ENCODE measurements around the gene ENOX2.

ENOX2 gene

DNA sequence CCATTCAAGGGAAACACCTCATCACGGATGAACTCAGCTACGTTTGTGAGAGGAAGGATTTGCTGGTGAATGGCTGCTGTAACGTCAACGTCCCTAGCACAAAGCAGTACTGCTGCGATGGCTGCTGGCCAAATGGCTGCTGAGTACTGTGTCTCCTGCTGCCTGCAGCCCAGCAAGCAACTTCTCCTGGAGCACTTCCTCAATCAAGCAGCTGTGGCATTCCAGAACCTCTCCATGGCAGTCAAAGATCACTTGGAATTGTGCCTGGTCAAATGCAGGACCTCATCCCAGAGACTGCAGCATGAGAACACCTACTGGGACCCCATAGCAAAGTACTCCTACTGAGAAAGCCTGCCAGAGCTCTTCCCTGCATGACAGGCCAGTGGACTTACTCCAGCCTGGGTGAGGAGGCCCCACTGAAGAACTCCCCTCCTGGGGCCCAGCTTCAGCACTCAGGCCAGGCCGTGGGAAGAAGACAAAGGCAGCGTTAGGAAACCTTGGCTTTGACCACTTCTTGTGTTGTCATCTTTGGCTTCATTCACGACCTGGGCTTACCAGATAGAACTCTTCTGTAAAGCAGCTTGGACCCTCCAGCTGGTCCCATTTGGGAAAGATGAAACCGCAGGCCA is 256.9 kb downstream of the ENOX2 start:
- Histone ChIP-seq H4K12ac (ENCODE audit: low read depth, low read length) (no peak overlapping the region), H3K36me3 (ENCODE audit: control insufficient read depth in 1 of 2, insufficient read depth in 2 of 2, low read length in 2 of 2) (peaks cover 0 to 2% of the 10 kb centered on the region in 2 experiments), H3K18ac (ENCODE audit: low read length) (no peak overlapping the region), H3K79me1 (ENCODE audit: low read length) (no peaks in the 10 kb centered on the region), H3K27ac (ENCODE audit: low read depth, low read length) (no peak overlapping the region), H3K4me3 (ENCODE audit: low read depth, low read length) (no peak overlapping the region), H3K27me3 (ENCODE audit: insufficient read depth, low read length) (no peaks in the 10 kb centered on the region), H3K9me3 (ENCODE audit: insufficient read depth, low read depth, low read length) (no peaks in the 10 kb centered on the region), H2AFZ (ENCODE audit: insufficient read depth, low read length, poor library complexity) (no peak overlapping the region), H4K91ac (ENCODE audit: low read depth, low read length) (no peak overlapping the region), H3K9ac (ENCODE audit: low read length) (no peak overlapping the region), H3K4ac (ENCODE audit: low read depth, low read length) (no peak overlapping the region), H2AK5ac (ENCODE audit: low read length) (no peak overlapping the region), H2BK12ac (ENCODE audit: low read length) (no peak overlapping the region), H3K4me2 (ENCODE audit: low read length) (no peak overlapping the region), H4K8ac (ENCODE audit: low read depth, low read length) (no peak overlapping the region), H3K4me1 (ENCODE audit: control insufficient read depth in 1 of 2, insufficient read depth in 2 of 2, low read length in 2 of 2) (no peaks in the 10 kb centered on the region), H2BK5ac (ENCODE audit: low read depth, low read length, poor library complexity) (no peak overlapping the region), H3K14ac (ENCODE audit: low read length) (no peak overlapping the region), H3K79me2 (ENCODE audit: control insufficient read depth, insufficient read depth, low read length, poor library complexity) (no peaks in the 10 kb centered on the region), H2BK120ac (ENCODE audit: insufficient read depth, low read length, poor library complexity) (no peak overlapping the region), H3K23ac (ENCODE audit: low read length) (no peak overlapping the region)
- WGBS (ENCODE audit: extremely low coverage, insufficient coverage, insufficient read length), result no CpG with 5 or more reads among the region's 9 CpGs
- DNase-seq, result no peak

- no peaks in the 10 kb centered on the region for H3K9me3 ChIP-seq (ENCODE audit: insufficient read depth, low read depth, low read length)
- H3K23ac ChIP-seq (ENCODE audit: low read length), result no peak overlapping the region
- H3K9ac ChIP-seq (ENCODE audit: low read length), result no peak overlapping the region
- no peak overlapping the region for H3K27ac ChIP-seq (ENCODE audit: low read depth, low read length)
- no peak overlapping the region for H4K12ac ChIP-seq (ENCODE audit: low read depth, low read length)
- peak in 1 of 2 donors; percentile 53 for DNase-seq
- H2BK120ac ChIP-seq (ENCODE audit: insufficient read depth, low read length, poor library complexity), result no peak overlapping the region
- H4K91ac ChIP-seq (ENCODE audit: low read depth, low read length), result no peak overlapping the region
- no peak overlapping the region for H3K14ac ChIP-seq (ENCODE audit: low read length)
- no peaks in the 10 kb centered on the region for H3K79me2 ChIP-seq (ENCODE audit: control insufficient read depth, insufficient read depth, low read length, poor library complexity)
- WGBS (ENCODE audit: extremely low coverage, insufficient coverage, insufficient read length), result no CpG with 5 or more reads among the region's 3 CpGs
- no peak overlapping the region for H3K4me3 ChIP-seq (ENCODE audit: low read depth, low read length)
- no peak overlapping the region for H3K4me2 ChIP-seq (ENCODE audit: low read length)
- H2BK5ac ChIP-seq (ENCODE audit: low read depth, low read length, poor library complexity), result no peak overlapping the region
- H4K8ac ChIP-seq (ENCODE audit: low read depth, low read length), result no peak overlapping the region
- no peak overlapping the region for H3K18ac ChIP-seq (ENCODE audit: low read length)
- H3K27me3 ChIP-seq (ENCODE audit: insufficient read depth, low read length), result no peaks in the 10 kb centered on the region
- H2AK5ac ChIP-seq (ENCODE audit: low read length), result no peak overlapping the region
- no peaks in the 10 kb centered on the region for H3K79me1 ChIP-seq (ENCODE audit: low read length)
- no peaks in the 10 kb centered on the region for H3K4me1 ChIP-seq (ENCODE audit: control insufficient read depth in 1 of 2, insufficient read depth in 2 of 2, low read length in 2 of 2)
- no peak overlapping the region for H2AFZ ChIP-seq (ENCODE audit: insufficient read depth, low read length, poor library complexity)
- H3K4ac ChIP-seq (ENCODE audit: low read depth, low read length), result no peak overlapping the region
- H3K36me3 ChIP-seq (ENCODE audit: control insufficient read depth in 1 of 2, insufficient read depth in 2 of 2, low read length in 2 of 2), result no peaks in the 10 kb centered on the region
- H2BK12ac ChIP-seq (ENCODE audit: low read length), result no peak overlapping the region
Measured at GRCh38 chrX:130637591-130637990, 265.4 kb downstream of the ENOX2 start.

- H3K18ac ChIP-seq (ENCODE audit: low read length), result no peak overlapping the region
- no peaks in the 10 kb centered on the region for H3K36me3 ChIP-seq (ENCODE audit: control insufficient read depth in 1 of 2, insufficient read depth in 2 of 2, low read length in 2 of 2)
- H3K9ac ChIP-seq (ENCODE audit: low read length), result no peak overlapping the region
Measured at GRCh38 chrX:130636277-130636676, 266.7 kb downstream of the ENOX2 start.

GRCh38 chrX:130631011-130631410 is 272.0 kb downstream of the ENOX2 start:
- no peak overlapping the region for H4K91ac ChIP-seq (ENCODE audit: low read depth, low read length)
- H3K27me3 ChIP-seq (ENCODE audit: insufficient read depth, low read length), result no peaks in the 10 kb centered on the region
- H3K27ac ChIP-seq (ENCODE audit: low read depth, low read length), result no peak overlapping the region
- H2BK120ac ChIP-seq (ENCODE audit: insufficient read depth, low read length, poor library complexity), result no peak overlapping the region
- H4K12ac ChIP-seq (ENCODE audit: low read depth, low read length), result no peak overlapping the region
- no peak overlapping the region for H3K14ac ChIP-seq (ENCODE audit: low read length)
- H3K4ac ChIP-seq (ENCODE audit: low read depth, low read length), result no peak overlapping the region
- H3K4me1 ChIP-seq (ENCODE audit: control insufficient read depth in 1 of 2, insufficient read depth in 2 of 2, low read length in 2 of 2), result no peaks in the 10 kb centered on the region
- H3K79me1 ChIP-seq (ENCODE audit: low read length), result no peaks in the 10 kb centered on the region
- H2BK5ac ChIP-seq (ENCODE audit: low read depth, low read length, poor library complexity), result no peak overlapping the region
- no peak overlapping the region for H2BK12ac ChIP-seq (ENCODE audit: low read length)
- H3K4me3 ChIP-seq (ENCODE audit: low read depth, low read length), result no peak overlapping the region
- H3K23ac ChIP-seq (ENCODE audit: low read length), result no peak overlapping the region
- H2AK5ac ChIP-seq (ENCODE audit: low read length), result no peak overlapping the region
- H3K9ac ChIP-seq (ENCODE audit: low read length), result no peak overlapping the region
- H3K18ac ChIP-seq (ENCODE audit: low read length), result no peak overlapping the region
- no peak overlapping the region for H4K8ac ChIP-seq (ENCODE audit: low read depth, low read length)
- DNase-seq, result no peak
- no peaks in the 10 kb centered on the region for H3K36me3 ChIP-seq (ENCODE audit: control insufficient read depth in 1 of 2, insufficient read depth in 2 of 2, low read length in 2 of 2)
- H3K4me2 ChIP-seq (ENCODE audit: low read length), result no peak overlapping the region
- no peaks in the 10 kb centered on the region for H3K9me3 ChIP-seq (ENCODE audit: insufficient read depth, low read depth, low read length)
- no CpG with 5 or more reads among the region's 3 CpGs for WGBS (ENCODE audit: extremely low coverage, insufficient coverage, insufficient read length)
- no peaks in the 10 kb centered on the region for H3K79me2 ChIP-seq (ENCODE audit: control insufficient read depth, insufficient read depth, low read length, poor library complexity)
- H2AFZ ChIP-seq (ENCODE audit: insufficient read depth, low read length, poor library complexity), result no peak overlapping the region

More at GRCh38 chrX:130636277-130636676, 266.7 kb downstream of the ENOX2 start:
- Histone ChIP-seq H4K12ac (ENCODE audit: low read depth, low read length) (no peak overlapping the region), H3K4me2 (ENCODE audit: low read length) (no peak overlapping the region), H3K4me3 (ENCODE audit: low read depth, low read length) (no peak overlapping the region), H3K14ac (ENCODE audit: low read length) (no peak overlapping the region), H2BK120ac (ENCODE audit: insufficient read depth, low read length, poor library complexity) (no peak overlapping the region), H2AK5ac (ENCODE audit: low read length) (no peak overlapping the region), H3K4ac (ENCODE audit: low read depth, low read length) (no peak overlapping the region), H3K23ac (ENCODE audit: low read length) (no peak overlapping the region), H2BK5ac (ENCODE audit: low read depth, low read length, poor library complexity) (no peak overlapping the region), H3K9me3 (ENCODE audit: insufficient read depth, low read depth, low read length) (no peaks in the 10 kb centered on the region), H3K27me3 (ENCODE audit: insufficient read depth, low read length) (no peaks in the 10 kb centered on the region), H2AFZ (ENCODE audit: insufficient read depth, low read length, poor library complexity) (no peak overlapping the region), H3K27ac (ENCODE audit: low read depth, low read length) (no peak overlapping the region), H4K8ac (ENCODE audit: low read depth, low read length) (no peak overlapping the region), H3K4me1 (ENCODE audit: control insufficient read depth in 1 of 2, insufficient read depth in 2 of 2, low read length in 2 of 2) (no peaks in the 10 kb centered on the region), H4K91ac (ENCODE audit: low read depth, low read length) (no peak overlapping the region), H2BK12ac (ENCODE audit: low read length) (no peak overlapping the region), H3K79me1 (ENCODE audit: low read length) (no peaks in the 10 kb centered on the region), H3K79me2 (ENCODE audit: control insufficient read depth, insufficient read depth, low read length, poor library complexity) (no peaks in the 10 kb centered on the region)
- no CpG with 5 or more reads among the region's 3 CpGs for WGBS (ENCODE audit: extremely low coverage, insufficient coverage, insufficient read length)
- DNase-seq, result peak in 1 of 2 donors; percentile 1

Measured in trophoblast cell (in vitro differentiated cells and primary cell).